Effector memory CD8-positive, alpha-beta T cell (primary cell): ENCODE results near the gene MTRFR.
"Not testable (repeated sequence)": the region's sequence is repeated elsewhere in the genome, so short reads cannot be mapped to it uniquely, and the experiment has no call there.

Source experiments
- ATAC-seq: fragments of 150-1000 bp; cut with Tn5 transposase; replicated peaks from 2 replicates; pipeline ENCODE4 v1.10.0; 2021; ENCODE audit warnings: mild to moderate bottlenecking, moderate library complexity
- DNase-seq, 3 experiments: peaks; one replicate each; pipeline ENCODE4 v3.0.0; 2021
- H3K27ac Mint-ChIP-seq, 2 donors: one replicate each; pipeline ENCODE4 v1.8.0; 2022; ENCODE audit warnings: mild to moderate bottlenecking in 2 of 2, mixed read lengths in 2 of 2, moderate library complexity in 2 of 2
- H3K27me3 Mint-ChIP-seq, 2 donors: one replicate each; pipeline ENCODE4 v1.8.0; 2022; ENCODE audit warnings: mixed read lengths in 2 of 2
- H3K36me3 Mint-ChIP-seq: one replicate; pipeline ENCODE4 v1.8.0; 2022; ENCODE audit warnings: mild to moderate bottlenecking, moderate library complexity, mixed read lengths; ENCODE audit not compliant: insufficient read depth
- H3K4me1 Mint-ChIP-seq, 2 donors: one replicate each; pipeline ENCODE4 v1.8.0; 2022; ENCODE audit warnings: low read depth in 2 of 2, mixed read lengths in 2 of 2
- H3K4me3 Mint-ChIP-seq, 2 donors: one replicate each; pipeline ENCODE4 v1.8.0; 2022; ENCODE audit warnings: mild to moderate bottlenecking in 2 of 2, mixed read lengths in 2 of 2, moderate library complexity in 2 of 2
- H3K9me3 Mint-ChIP-seq, 2 donors: one replicate each; pipeline ENCODE4 v1.8.0; 2022; ENCODE audit warnings: mixed read lengths in 2 of 2

Gene MTRFR

DNA sequence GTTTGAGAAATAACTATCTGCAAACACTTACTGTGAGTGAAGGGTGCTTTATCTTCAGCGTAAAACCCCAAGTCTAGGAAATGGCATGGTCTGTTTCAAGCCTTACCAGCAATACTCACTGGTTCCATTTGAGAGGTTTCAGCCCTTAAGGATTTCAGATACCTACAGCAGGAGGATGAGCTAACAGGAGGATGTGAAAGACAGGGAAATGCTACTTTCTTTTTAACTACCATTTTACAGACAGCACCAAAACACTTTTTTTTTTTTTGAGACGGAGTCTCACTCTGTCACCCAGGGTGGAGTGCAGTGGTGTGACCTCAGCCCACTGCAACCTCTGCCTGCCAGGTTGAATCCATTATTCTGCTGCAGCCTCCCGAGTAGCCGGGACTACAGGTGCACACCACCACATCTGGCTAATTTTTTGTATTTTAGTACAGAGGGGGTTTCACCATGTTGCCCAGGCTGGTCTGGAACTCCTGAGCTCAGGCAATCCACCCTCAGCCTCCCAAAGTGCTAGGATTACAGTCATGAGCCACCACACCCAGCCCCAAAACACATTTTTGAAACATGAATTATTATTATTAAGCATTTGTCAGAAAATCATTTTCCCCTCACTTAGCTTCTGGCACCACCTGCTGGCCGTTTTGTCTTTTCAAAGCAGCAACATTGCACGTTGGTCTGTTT is 4.6 kb downstream of the MTRFR start:
- Mint-ChIP-seq H3K4me1 (peaks cover 45 to 47% of the 10 kb centered on the region in 2 donors), H3K4me3 (peak overlapping the region in 1 of 2 donors; percentile 22)

DNA sequence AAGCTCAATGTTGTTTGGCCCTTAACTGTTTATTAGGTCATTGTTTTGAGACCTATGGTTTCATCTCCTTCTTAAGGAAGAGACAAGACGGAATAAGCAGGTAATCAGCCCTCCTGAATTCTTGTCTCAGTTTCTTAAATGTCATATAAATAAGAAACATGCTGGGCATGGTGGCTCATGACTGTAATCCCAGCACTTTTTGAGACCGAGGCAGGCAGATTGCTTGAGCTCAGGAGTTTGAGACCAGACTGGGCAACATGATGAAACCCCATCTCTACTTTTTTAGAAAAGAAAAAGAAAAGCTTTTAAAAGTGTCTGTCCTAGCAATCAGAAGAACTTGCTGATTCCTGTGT is 5.1 kb downstream of the MTRFR start:
- Mint-ChIP-seq H3K4me3 (no peak overlapping the region), H3K27ac (no peak overlapping the region), H3K36me3 (peaks cover 47% of the 10 kb centered on the region), H3K9me3 (no peaks in the 10 kb centered on the region), H3K4me1 (peaks cover 41 to 47% of the 10 kb centered on the region in 2 donors), H3K27me3 (no peaks in the 10 kb centered on the region)
- no peak for ATAC-seq
- no peak for DNase-seq

More for the DNA sequence above, 4.6 kb downstream of the MTRFR start:
- ATAC-seq = no peak
- H3K27me3 Mint-ChIP-seq = no peaks in the 10 kb centered on the region
- peaks cover 47% of the 10 kb centered on the region for H3K36me3 Mint-ChIP-seq
- peak; percentile 67 to 73 (median 69) for DNase-seq
- H3K27ac Mint-ChIP-seq = peak overlapping the region; percentile 19 to 35
- no peaks in the 10 kb centered on the region for H3K9me3 Mint-ChIP-seq

DNA sequence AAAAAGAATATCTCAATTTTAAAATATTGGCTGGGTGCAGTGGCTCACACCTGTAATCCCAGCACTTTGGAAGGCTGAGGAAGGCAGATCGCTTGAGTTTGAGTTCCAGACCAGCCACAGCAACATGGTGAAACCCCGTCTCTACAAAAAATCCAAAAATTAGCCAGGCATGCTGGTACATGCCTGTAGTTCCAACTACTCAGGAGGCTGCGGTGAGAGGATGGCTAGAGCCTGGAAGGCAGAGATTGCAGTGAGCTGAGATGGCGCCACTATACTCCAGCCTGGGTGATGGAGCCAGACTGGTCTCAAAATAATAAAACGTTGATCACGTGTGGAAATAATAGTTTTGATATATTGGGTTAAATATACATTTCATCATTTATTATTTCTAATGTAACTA is 5.7 kb downstream of the MTRFR start:
- Mint-ChIP-seq H3K27ac (no peak overlapping the region), H3K4me3 (no peak overlapping the region), H3K27me3 (no peaks in the 10 kb centered on the region), H3K36me3 (peaks cover 49% of the 10 kb centered on the region), H3K9me3 (no peaks in the 10 kb centered on the region), H3K4me1 (peaks cover 35 to 44% of the 10 kb centered on the region in 2 donors)
- ATAC-seq (no peak), DNase-seq (no peak)

DNA sequence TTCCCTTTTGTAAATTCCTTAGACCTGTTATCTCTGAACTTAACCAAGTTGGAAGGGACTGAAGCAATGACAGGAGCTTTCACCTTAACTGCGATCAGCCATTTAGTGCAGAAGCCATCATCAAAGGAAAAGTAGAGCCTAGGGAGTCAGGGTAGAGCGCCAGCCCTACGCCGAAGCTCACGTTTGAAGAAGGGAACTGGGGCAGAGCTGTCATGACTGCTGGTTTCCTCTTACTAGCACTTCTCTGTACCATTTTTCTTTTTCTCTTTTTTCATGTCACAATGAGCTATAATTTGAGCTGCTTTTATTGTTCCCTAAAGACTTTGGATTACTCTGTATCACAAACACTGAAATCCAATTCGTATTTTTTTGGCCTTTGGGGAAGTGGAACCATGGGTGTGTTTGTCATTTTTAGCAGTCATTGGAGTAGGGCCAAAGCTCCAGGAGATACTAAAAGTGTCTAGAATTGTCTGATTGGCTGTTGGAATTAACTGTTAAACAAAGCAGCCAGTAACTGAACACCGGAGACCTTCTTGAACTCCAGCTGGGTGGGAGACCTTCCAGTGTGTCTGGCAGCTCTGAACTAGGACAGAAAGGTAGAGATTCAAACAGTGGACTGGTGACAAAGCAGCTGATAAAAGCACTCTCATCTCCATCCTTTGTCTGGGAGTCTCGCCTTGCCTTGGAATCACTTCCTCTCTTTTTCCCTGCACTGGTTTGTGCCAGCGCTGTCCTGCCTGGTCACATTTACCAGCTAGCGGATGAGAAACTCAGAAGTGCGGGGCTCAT is 9.1 kb downstream of the MTRFR start:
- H3K36me3 Mint-ChIP-seq = peaks cover 45% of the 10 kb centered on the region
- no peak for DNase-seq

DNA sequence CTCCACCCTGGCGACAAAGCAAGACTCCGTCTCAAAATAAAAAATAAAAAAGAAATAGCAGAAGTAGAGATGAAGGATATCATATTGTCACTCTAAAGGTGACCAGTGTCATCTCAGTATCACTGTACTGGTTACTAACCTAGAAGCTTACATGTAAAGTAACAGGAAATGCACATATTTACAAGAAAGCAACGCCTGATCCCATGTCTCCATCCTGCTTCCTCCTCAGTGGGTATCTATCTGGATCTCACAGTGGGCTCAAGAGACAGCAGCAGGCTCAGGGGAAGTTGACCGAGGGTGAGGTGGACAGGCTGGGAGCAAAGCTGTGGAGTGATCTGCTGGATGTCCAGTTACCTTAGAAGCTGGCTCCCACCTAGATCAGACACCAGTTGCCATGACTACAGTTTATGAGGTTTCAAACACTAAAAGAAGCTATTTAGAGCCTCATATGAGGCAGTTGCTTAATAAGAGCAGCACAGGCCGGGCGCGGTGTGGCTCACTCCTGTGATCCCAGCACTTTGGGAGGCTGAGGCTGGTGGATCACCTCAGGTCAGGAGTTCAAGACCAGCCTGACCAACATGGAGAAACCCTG is 10.5 kb downstream of the MTRFR start:
- no peak for DNase-seq
- no peaks in the 10 kb centered on the region for H3K27me3 Mint-ChIP-seq
- H3K9me3 Mint-ChIP-seq = no peaks in the 10 kb centered on the region
- peaks cover 45% of the 10 kb centered on the region for H3K36me3 Mint-ChIP-seq
- H3K4me3 Mint-ChIP-seq = no peak overlapping the region
- H3K4me1 Mint-ChIP-seq = peaks cover 42 to 55% of the 10 kb centered on the region in 2 donors
- H3K27ac Mint-ChIP-seq = peak overlapping the region in 1 of 2 donors; percentile 20
- ATAC-seq = no peak

More for the DNA sequence above, 9.1 kb downstream of the MTRFR start:
- ATAC-seq = no peak
- H3K27ac Mint-ChIP-seq = peak overlapping the region; percentile 39 to 86
- peaks cover 38 to 53% of the 10 kb centered on the region in 2 donors for H3K4me1 Mint-ChIP-seq
- H3K27me3 Mint-ChIP-seq = no peaks in the 10 kb centered on the region
- no peak overlapping the region for H3K4me3 Mint-ChIP-seq
- H3K9me3 Mint-ChIP-seq = no peaks in the 10 kb centered on the region

DNA sequence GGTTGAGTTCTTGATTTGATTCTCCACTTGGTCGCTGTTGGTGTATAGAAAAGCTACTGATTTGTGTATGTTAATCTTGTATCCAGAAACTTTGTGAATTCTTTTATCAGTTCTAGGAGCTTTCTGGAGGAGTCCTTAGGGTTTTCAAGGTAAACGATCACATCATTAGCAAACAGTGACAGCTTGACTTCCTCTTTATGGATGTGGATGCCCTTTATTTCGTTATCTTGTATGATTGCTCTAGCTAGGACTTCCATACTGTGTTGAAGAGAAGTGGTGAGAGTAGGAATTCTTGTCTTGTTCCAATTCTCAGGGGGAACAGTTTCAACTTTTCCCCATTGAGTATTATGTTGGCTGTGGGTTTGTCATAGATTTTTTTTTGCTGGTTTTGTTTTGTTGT is 12.4 kb downstream of the MTRFR start:
- DNase-seq = no peak
- ATAC-seq = no peak
- no peaks in the 10 kb centered on the region for H3K9me3 Mint-ChIP-seq
- H3K27ac Mint-ChIP-seq = peak overlapping the region; percentile 44 to 80
- peak overlapping the region; percentile 1 to 9 for H3K4me3 Mint-ChIP-seq
- peaks cover 36% of the 10 kb centered on the region for H3K36me3 Mint-ChIP-seq
- peaks cover 49 to 61% of the 10 kb centered on the region in 2 donors for H3K4me1 Mint-ChIP-seq
- no peaks in the 10 kb centered on the region for H3K27me3 Mint-ChIP-seq

DNA sequence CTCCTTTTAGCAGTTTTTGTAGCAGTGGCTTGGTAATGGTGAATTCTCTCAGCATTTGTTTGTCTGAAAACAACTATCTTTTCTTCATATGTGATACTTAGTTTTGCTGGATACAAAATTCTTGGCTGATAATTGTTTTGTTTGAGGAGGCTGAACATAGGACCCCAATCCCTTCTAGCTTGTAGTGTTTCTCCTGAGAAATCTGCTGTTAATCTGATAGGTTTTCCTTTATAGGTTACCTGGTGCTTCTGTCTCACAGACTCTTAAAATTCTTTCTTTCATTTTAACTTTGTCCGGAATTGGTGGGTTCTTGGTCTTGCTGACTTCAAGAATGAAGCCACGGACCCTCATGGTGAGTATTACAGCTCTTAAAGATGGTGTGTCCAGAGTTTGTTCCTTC is 14.9 kb downstream of the MTRFR start:
- H3K27me3 Mint-ChIP-seq, H3K9me3 Mint-ChIP-seq, DNase-seq, ATAC-seq: not testable (repeated sequence)
- Mint-ChIP-seq H3K4me3 (peak overlapping the region; percentile 27 to 34), H3K4me1 (peaks cover 47 to 62% of the 10 kb centered on the region in 2 donors), H3K27ac (peak overlapping the region in 1 of 2 donors; percentile 68), H3K36me3 (peaks cover 21% of the 10 kb centered on the region)

DNA sequence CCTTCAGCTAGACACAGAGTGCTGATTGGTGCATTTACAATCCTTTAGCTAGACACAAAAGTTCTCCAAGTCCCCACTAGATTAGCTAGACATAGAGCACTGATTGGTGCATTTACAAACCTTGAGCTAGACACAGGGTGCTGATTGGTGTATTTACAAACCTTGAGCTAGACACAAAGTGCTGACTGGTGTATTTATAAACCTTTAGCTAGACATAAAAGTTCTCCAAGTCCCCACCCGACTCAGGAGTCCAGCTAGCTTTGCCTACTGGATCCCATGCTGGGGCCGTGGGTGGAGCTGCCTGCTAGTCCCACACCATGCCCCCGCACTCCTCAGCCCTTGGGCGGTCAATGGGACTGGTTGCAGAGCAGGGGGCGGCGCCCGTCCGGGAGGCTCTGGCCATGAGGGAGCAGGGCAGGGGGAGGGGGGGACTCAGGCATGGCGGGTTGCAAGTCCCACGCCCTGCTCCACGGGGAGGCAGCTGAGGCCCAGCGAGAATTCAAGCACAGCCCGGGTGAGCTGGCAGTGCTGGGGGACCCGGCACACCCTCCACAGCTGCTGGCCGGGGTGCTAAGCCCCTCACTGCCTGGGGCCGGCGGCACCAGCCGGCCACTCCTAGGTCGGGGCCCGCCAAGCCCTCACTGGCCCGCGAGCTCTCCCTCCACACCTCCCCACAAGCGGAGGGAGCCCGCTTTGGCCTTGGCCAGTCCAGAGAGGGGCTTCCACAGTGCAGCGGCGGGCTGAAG is 15.9 kb downstream of the MTRFR start:
- peaks cover 21% of the 10 kb centered on the region for H3K36me3 Mint-ChIP-seq
- not testable (repeated sequence) for H3K27ac Mint-ChIP-seq, H3K9me3 Mint-ChIP-seq, DNase-seq, H3K27me3 Mint-ChIP-seq, H3K4me3 Mint-ChIP-seq, ATAC-seq
- peaks cover 47 to 57% of the 10 kb centered on the region in 2 donors for H3K4me1 Mint-ChIP-seq

DNA sequence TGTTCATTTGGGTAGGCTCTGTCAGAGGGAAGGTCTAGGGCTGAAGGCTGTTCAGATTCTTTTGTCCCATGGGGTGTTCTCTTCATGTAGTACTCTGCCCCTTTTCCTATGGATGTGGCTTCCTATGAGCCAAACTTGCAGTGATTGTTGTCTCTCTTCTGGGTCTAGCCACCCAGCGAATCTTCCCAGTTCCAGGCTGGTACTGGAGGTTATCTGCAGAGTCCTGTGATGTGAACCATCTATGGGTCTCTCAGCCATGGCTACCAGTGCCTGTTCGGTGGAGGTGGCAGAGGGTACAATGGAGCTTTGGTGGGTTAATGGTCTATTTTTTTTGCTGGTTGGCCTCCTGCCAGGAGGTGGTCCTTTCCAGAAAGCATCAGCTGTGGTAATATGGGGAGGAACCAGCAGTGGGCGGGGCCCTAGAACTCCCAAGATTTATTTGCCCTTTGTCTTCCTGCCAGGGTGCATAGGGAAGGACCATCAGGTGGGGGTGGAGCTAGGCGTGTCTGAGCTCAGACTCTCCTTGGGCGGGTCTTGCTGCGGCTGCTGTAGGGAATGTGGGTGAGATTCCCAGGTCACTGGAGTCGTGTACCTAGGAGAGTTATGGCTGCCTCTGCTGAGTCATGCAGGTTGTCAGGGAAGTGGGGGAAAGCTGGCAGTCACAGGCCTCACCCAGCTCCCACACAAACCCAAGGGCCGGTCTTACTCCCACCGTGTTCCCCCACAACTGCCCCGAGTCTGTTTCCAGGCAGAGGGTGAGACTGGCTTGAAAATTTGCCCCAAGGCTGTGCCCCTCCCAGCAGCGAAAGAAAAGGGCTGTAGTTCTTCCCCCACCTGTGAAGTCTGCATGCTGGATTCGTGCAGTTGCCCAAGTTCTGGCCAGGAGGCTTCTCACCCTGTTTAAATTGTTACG is 17.5 kb downstream of the MTRFR start:
- DNase-seq (no peak), ATAC-seq (no peak)
- peaks cover 29% of the 10 kb centered on the region for H3K36me3 Mint-ChIP-seq
- peak overlapping the region; percentile 82 to 89 for H3K27ac Mint-ChIP-seq
- H3K27me3 Mint-ChIP-seq = no peaks in the 10 kb centered on the region
- peaks cover 41 to 50% of the 10 kb centered on the region in 2 donors for H3K4me1 Mint-ChIP-seq
- H3K9me3 Mint-ChIP-seq = no peaks in the 10 kb centered on the region
- peak overlapping the region in 1 of 2 donors; percentile 17 for H3K4me3 Mint-ChIP-seq

DNA sequence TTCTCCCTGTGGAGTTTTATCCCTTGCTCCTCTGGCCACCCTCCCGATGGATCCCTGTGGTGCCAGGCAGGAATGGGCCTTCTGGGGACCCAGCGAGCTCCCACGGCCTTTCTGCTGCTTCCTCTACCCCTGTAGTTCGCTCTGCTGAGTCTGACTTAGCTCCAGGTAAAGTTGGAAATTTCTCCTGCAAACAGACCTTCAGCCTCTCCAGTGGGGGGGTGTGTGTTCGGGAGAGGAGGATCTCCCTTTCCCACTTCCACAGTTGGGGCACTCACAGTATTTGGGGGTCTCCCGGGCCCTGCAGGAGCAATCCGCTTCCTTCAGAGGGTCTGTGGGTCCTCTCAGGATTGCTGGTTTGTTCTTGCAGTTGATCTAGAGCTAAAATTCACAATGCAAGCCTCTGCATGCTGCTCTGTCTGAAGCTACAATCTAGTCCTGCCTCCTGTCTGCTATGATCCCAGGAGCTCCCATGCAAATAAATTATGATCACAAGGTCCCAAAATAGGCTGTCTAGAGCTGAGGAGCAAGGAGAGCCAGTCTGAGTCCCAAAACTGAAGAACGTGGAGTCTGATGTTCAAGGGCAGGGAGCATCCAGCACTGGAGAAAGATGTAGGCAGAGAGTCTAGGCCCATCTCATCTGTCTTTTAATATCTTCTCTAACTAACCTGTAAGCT is 18.3 kb downstream of the MTRFR start:
- no peak for DNase-seq

DNA sequence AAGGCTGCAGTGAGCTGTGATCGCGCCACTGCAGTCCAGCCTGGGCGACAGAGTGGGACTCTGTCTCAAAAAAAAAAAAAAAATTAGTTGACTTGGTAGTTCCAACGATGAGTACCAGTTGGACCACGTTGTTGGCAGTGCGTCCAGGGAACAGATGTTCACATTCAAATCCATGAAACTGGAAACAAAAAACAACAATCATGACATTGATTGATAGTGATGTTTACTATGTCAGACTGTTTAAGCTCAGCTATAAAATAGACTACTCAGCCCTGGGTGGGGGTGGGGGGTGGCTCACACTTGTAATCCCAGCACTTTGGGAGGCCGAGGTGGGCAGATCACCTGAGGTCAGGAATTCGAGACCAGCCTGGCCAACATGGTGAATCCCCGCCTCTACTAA is 19.1 kb downstream of the MTRFR start:
- Mint-ChIP-seq H3K27ac (peak overlapping the region in 1 of 2 donors; percentile 89), H3K36me3 (peaks cover 42% of the 10 kb centered on the region), H3K4me1 (peaks cover 30 to 36% of the 10 kb centered on the region in 2 donors)
- not testable (repeated sequence) for ATAC-seq, H3K4me3 Mint-ChIP-seq, H3K27me3 Mint-ChIP-seq, DNase-seq, H3K9me3 Mint-ChIP-seq

More for the DNA sequence above, 18.3 kb downstream of the MTRFR start:
- Mint-ChIP-seq H3K4me1 (peaks cover 36 to 43% of the 10 kb centered on the region in 2 donors), H3K27me3 (no peaks in the 10 kb centered on the region), H3K9me3 (no peaks in the 10 kb centered on the region), H3K4me3 (peak overlapping the region in 1 of 2 donors; percentile 15), H3K27ac (peak overlapping the region; percentile 82 to 89), H3K36me3 (peaks cover 34% of the 10 kb centered on the region)
- ATAC-seq = no peak
